K562 (cell line): ENCODE data around the gene TLNRD1. TPM values are rescaled to one million over a fixed set of nuclear protein-coding genes. Genes with fewer than 3 reads are reported as not detected.

Source experiments
- LCOR ChIP-seq: sonication (generic); formaldehyde crosslinking; IDR thresholded peaks from 2 replicates; pipeline ENCODE4 v1.8.0; 2022; ENCODE audit warnings: mild to moderate bottlenecking, missing genetic modification reagents
- MAX ChIP-seq: sonication (generic); formaldehyde crosslinking; IDR thresholded peaks from 2 replicates; pipeline ENCODE4 v1.9.0; 2022; ENCODE audit warnings: mild to moderate bottlenecking, missing genetic modification reagents
- RREB1 ChIP-seq: fragments of 250-450 bp; sonication (Bioruptor Pico); IDR thresholded peaks from 2 replicates; pipeline ENCODE4 v1.4.0; 2020
- TAF1 ChIP-seq: IDR thresholded peaks from 2 replicates; pipeline ENCODE4 v1.6.1; 2011; ENCODE audit warnings: mild to moderate bottlenecking, low read length, moderate library complexity; ENCODE audit not compliant: insufficient read depth, control insufficient read depth, severe bottlenecking; ENCODE audit errors: extremely low read depth
- TRIM25 ChIP-seq: fragments of 450-650 bp; IDR thresholded peaks from 2 replicates; pipeline ENCODE4 v1.7.0; 2016; ENCODE audit warnings: borderline replicate concordance
- ZFP1 ChIP-seq: fragments of 450-650 bp; formaldehyde crosslinking; IDR thresholded peaks from 2 replicates; pipeline ENCODE4 v1.4.0; 2020; ENCODE audit warnings: mild to moderate bottlenecking, mixed read lengths
- ZKSCAN3 ChIP-seq: fragments of 250-450 bp; sonication (Bioruptor Pico); IDR thresholded peaks from 2 replicates; pipeline ENCODE4 v1.4.0; 2020
- ZNF280B ChIP-seq: fragments of 250-450 bp; sonication (Bioruptor Pico); IDR thresholded peaks from 2 replicates; pipeline ENCODE4 v1.5.1; 2021; ENCODE audit warnings: mild to moderate bottlenecking
- ZNF282 ChIP-seq: sonication (generic); formaldehyde crosslinking; IDR thresholded peaks from 2 replicates; pipeline ENCODE4 v1.8.1; 2023; ENCODE audit warnings: missing genetic modification reagents
- polyA plus RNA-seq, 8 experiments: library from polyadenylated mRNA; depleted of rRNA in 4 of 8; stranded (reverse) in 5 of 8; unstranded in 3 of 8; fragments of >200 nt; fragmentation: Nextera tagmentation in 2 of 8; fragmentation: Illumina TruSeq in 1 of 8; extraction: Ambion mirVana in 2 of 8; extraction: Trizol in 1 of 8; gene quantifications; 2 replicates each; pipeline versions ENCODE4 v1.2.1 to v1.2.3, GENCODE V29; 2011 to 2014; ENCODE audit warnings: inconsistent platforms in 1 of 8, missing spikeins in 1 of 8
- total RNA-seq, 7 experiments: library from RNA; depleted of rRNA in 6 of 7; stranded (reverse); fragments of >200 nt in 6 of 7; fragmentation: Illumina TruSeq in 2 of 7; extraction: Trizol in 2 of 7; gene quantifications; 2 replicates each; pipeline versions ENCODE4 v1.2.1 to v1.2.3, GENCODE V29; 2011 to 2021; ENCODE audit warnings: low replicate concordance in 1 of 7

Gene TLNRD1
- total and polyA plus RNA-seq, 9 of the 15 experiments (the other 6 are each of a cell fraction or from before 2014, with no cell fraction given), result 1.1 to 33.1 (median 5.7) TPM

GRCh38 chr15:80989518-80990478 lies 10.9 kb upstream of the TLNRD1 start, which contains the start of gene MESD (continued):
- TF ChIP-seq TRIM25 (no peak), RREB1 (CRISPR knock-in tag) (no peak), ZFP1 (CRISPR knock-in tag) (no peak), TAF1 (peak; percentile 77), ZNF282 (CRISPR knock-in tag) (no peak), ZNF280B (CRISPR knock-in tag) (no peak), ZKSCAN3 (CRISPR knock-in tag) (no peak), MAX (peak; percentile 60; the same call in 1 of the 2 replicates), LCOR (CRISPR knock-in tag) (no peak)
